Measurements from ENCODE around the gene TLL2. TPM values are rescaled to one million over a fixed set of nuclear protein-coding genes. Genes with fewer than 3 reads are reported as not detected.
A peak's percentile ranks its signal among the peaks of the same experiment; 100 is the strongest.

The TLL2 gene
- total and polyA plus RNA-seq, 4 donors = 0.12 to 0.36 TPM; not detected in 2

DNA sequence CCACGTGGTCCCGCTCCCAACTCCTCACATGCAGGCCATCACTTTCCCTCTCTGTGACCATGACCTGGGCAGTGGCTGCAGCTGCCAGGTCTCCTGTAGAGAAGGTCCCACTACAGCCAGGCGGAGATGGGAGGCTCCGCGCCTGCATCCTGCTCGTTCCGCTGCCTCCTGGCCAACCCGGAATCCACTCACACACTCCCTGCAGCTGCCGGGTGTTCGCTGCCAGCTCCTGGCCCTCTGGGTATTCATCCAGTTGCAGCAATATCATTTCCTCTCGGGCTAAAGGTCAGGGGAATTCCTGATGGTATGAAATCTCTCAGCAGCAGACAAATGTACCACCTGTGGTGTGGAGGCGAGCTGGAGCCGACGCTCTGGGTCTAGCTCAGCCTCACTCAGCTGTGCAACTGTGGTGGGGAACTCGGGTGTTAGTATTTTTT lies 65.7 kb downstream of the TLL2 start:
- intact Hi-C loops (cut with DNase I) = no loop called here
- Histone ChIP-seq H3K27ac (ENCODE audit: low read depth in 1 of 2, low read length in 2 of 2) (no peak overlapping the region), H3K36me3 (ENCODE audit: control insufficient read depth in 1 of 2, insufficient read depth in 2 of 2, low read length in 1 of 2) (no peaks in the 10 kb centered on the region), H3K4me3 (ENCODE audit: low read length in 2 of 2) (no peak overlapping the region), H3K4me1 (ENCODE audit: control insufficient read depth in 1 of 2, insufficient read depth in 2 of 2, low read length in 2 of 2) (no peaks in the 10 kb centered on the region), H3K9me3 (ENCODE audit: control insufficient read depth, low read length) (no peaks in the 10 kb centered on the region), H3K27me3 (ENCODE audit: control insufficient read depth in 1 of 2, insufficient read depth in 2 of 2, low read length in 1 of 2) (peaks cover 0 to 2% of the 10 kb centered on the region in 2 donors)
- WGBS, 2 donors = 75 to 76% methylated on average over 15 of the region's 15 CpGs
- DNase-seq (no peak), ATAC-seq (ENCODE audit: low FRiP score) (peak; percentile 59)

DNA sequence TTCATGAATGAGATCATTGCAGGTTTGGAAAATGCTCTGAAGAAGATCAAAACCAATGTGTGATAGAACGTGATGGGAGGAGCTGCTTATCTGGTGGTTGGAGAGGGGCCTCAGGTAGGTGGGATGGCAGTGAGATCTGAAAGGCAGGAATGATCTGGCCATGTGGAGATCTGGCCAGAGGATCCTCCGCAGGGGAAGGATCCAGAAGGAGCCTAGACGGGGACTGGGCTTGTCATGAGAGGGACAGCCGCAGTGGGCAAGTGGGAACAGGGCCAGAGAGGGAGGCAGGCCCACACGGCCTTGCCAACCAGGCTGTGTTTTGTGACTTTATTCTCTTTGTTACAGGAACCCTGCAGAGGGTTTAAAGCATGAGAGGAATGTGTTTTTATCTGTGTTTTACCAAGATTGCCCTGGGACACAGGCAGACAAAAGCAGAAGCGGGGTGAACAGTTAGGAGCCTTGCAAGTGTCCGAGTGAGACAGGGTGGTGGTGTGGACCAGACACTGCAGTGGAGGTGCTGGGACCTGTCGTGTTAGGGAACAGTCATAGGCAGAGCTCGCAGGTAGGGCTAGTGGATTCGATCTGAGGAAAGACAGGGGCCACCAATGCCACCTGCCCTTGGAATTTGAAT lies 66.6 kb downstream of the TLL2 start:
- no peak overlapping the region for H3K27ac ChIP-seq (ENCODE audit: low read depth in 1 of 2, low read length in 2 of 2)
- no peaks in the 10 kb centered on the region for H3K36me3 ChIP-seq (ENCODE audit: control insufficient read depth in 1 of 2, insufficient read depth in 2 of 2, low read length in 1 of 2)
- 59 to 62% methylated on average over 10 of the region's 10 CpGs for WGBS, 2 donors
- peaks cover 0 to 2% of the 10 kb centered on the region in 2 donors for H3K27me3 ChIP-seq (ENCODE audit: control insufficient read depth in 1 of 2, insufficient read depth in 2 of 2, low read length in 1 of 2)
- intact Hi-C loops (cut with DNase I) = no loop called here
- H3K4me1 ChIP-seq (ENCODE audit: control insufficient read depth in 1 of 2, insufficient read depth in 2 of 2, low read length in 2 of 2) = no peaks in the 10 kb centered on the region
- no peak for DNase-seq
- no peaks in the 10 kb centered on the region for H3K9me3 ChIP-seq (ENCODE audit: control insufficient read depth, low read length)
- no peak overlapping the region for H3K4me3 ChIP-seq (ENCODE audit: low read length in 2 of 2)
- ATAC-seq (ENCODE audit: low FRiP score) = no peak

DNA sequence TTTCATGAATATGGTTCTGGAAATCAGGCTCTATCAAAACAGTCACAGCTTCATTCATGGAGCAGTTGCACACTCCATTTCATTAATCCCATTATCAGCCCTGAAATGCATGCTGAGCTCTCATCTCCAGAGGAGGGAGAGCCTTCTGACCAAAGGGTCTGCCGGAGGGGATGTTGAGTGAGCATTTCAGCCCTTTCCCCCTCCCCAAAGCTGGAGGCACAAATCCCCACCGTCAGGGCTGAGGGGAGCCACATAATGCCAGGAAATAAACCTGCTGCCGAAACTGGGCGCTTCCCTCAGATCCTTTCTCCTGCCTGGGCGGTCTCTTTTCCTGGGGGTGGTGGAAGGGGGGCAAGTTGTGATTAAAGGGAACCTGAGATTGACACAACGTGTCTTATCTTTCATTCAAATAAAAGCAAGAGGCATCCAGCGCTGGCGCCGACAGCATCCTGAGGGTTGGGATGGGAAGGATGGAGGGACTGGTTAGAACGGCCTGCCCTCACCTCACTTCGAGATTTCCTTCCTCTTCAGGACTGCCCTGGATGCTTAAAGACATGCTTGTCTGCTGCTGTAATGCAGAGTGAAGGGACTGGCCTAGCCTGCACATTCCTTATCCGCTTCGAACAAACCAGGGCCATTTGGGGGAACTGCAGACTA lies 71.6 kb downstream of the TLL2 start:
- no peaks in the 10 kb centered on the region for H3K9me3 ChIP-seq (ENCODE audit: control insufficient read depth, low read length)
- no peaks in the 10 kb centered on the region for H3K4me1 ChIP-seq (ENCODE audit: control insufficient read depth in 1 of 2, insufficient read depth in 2 of 2, low read length in 2 of 2)
- ATAC-seq (ENCODE audit: low FRiP score) = no peak
- no peaks in the 10 kb centered on the region for H3K36me3 ChIP-seq (ENCODE audit: control insufficient read depth in 1 of 2, insufficient read depth in 2 of 2, low read length in 1 of 2)
- 57 to 64% methylated on average over 13 of the region's 13 CpGs for WGBS, 2 donors
- H3K4me3 ChIP-seq (ENCODE audit: low read length in 2 of 2) = no peak overlapping the region
- DNase-seq = no peak
- intact Hi-C loops (cut with DNase I) = no loop called here
- H3K27ac ChIP-seq (ENCODE audit: low read depth in 1 of 2, low read length in 2 of 2) = no peak overlapping the region
- no peaks in the 10 kb centered on the region for H3K27me3 ChIP-seq (ENCODE audit: control insufficient read depth in 1 of 2, insufficient read depth in 2 of 2, low read length in 1 of 2)

GRCh38 chr10:96441322-96441885 lies 72.3 kb downstream of the TLL2 start:
- ATAC-seq (ENCODE audit: low FRiP score) = no peak
- H3K27ac ChIP-seq (ENCODE audit: low read depth in 1 of 2, low read length in 2 of 2) = no peak overlapping the region
- intact Hi-C loops (cut with DNase I) = no loop called here

GRCh38 chr10:96440361-96441292 lies 73.1 kb downstream of the TLL2 start:
- no peaks in the 10 kb centered on the region for H3K27me3 ChIP-seq (ENCODE audit: control insufficient read depth in 1 of 2, insufficient read depth in 2 of 2, low read length in 1 of 2)
- no peaks in the 10 kb centered on the region for H3K4me1 ChIP-seq (ENCODE audit: control insufficient read depth in 1 of 2, insufficient read depth in 2 of 2, low read length in 2 of 2)
- ATAC-seq (ENCODE audit: low FRiP score) = no peak
- DNase-seq = no peak
- no peak overlapping the region for H3K27ac ChIP-seq (ENCODE audit: low read depth in 1 of 2, low read length in 2 of 2)
- H3K36me3 ChIP-seq (ENCODE audit: control insufficient read depth in 1 of 2, insufficient read depth in 2 of 2, low read length in 1 of 2) = no peaks in the 10 kb centered on the region
- no peak overlapping the region for H3K4me3 ChIP-seq (ENCODE audit: low read length in 2 of 2)
- WGBS, 2 donors = 49 to 52% methylated on average over 10 of the region's 10 CpGs
- intact Hi-C loops (cut with DNase I) = no loop called here
- H3K9me3 ChIP-seq (ENCODE audit: control insufficient read depth, low read length) = no peaks in the 10 kb centered on the region

More at GRCh38 chr10:96441322-96441885, 72.3 kb downstream of the TLL2 start:
- H3K36me3 ChIP-seq (ENCODE audit: control insufficient read depth in 1 of 2, insufficient read depth in 2 of 2, low read length in 1 of 2) = no peaks in the 10 kb centered on the region
- H3K9me3 ChIP-seq (ENCODE audit: control insufficient read depth, low read length) = no peaks in the 10 kb centered on the region
- H3K4me1 ChIP-seq (ENCODE audit: control insufficient read depth in 1 of 2, insufficient read depth in 2 of 2, low read length in 2 of 2) = no peaks in the 10 kb centered on the region
- DNase-seq = no peak
- no peak overlapping the region for H3K4me3 ChIP-seq (ENCODE audit: low read length in 2 of 2)
- 68 to 71% methylated on average over 10 of the region's 10 CpGs for WGBS, 2 donors
- H3K27me3 ChIP-seq (ENCODE audit: control insufficient read depth in 1 of 2, insufficient read depth in 2 of 2, low read length in 1 of 2) = no peaks in the 10 kb centered on the region

- intact Hi-C loops (cut with DNase I) = no loop called here
- no peak overlapping the region for H3K27ac ChIP-seq (ENCODE audit: low read depth in 1 of 2, low read length in 2 of 2)
- ATAC-seq (ENCODE audit: low FRiP score) (no peak), DNase-seq (no peak)
- no peaks in the 10 kb centered on the region for H3K36me3 ChIP-seq (ENCODE audit: control insufficient read depth in 1 of 2, insufficient read depth in 2 of 2, low read length in 1 of 2)
- H3K4me1 ChIP-seq (ENCODE audit: control insufficient read depth in 1 of 2, insufficient read depth in 2 of 2, low read length in 2 of 2) = no peaks in the 10 kb centered on the region
- no peak overlapping the region for H3K4me3 ChIP-seq (ENCODE audit: low read length in 2 of 2)
- 35 to 39% methylated on average over 2 of the region's 2 CpGs for WGBS, 2 donors
- H3K27me3 ChIP-seq (ENCODE audit: control insufficient read depth in 1 of 2, insufficient read depth in 2 of 2, low read length in 1 of 2) = no peaks in the 10 kb centered on the region
- H3K9me3 ChIP-seq (ENCODE audit: control insufficient read depth, low read length) = no peaks in the 10 kb centered on the region
These were observed 74.0 kb downstream of the TLL2 start for GRCh38 chr10:96439725-96440124.

GRCh38 chr10:96436035-96436434 lies 77.7 kb downstream of the TLL2 start:
- Histone ChIP-seq H3K4me1 (ENCODE audit: control insufficient read depth in 1 of 2, insufficient read depth in 2 of 2, low read length in 2 of 2) (no peaks in the 10 kb centered on the region), H3K9me3 (ENCODE audit: control insufficient read depth, low read length) (no peaks in the 10 kb centered on the region), H3K36me3 (ENCODE audit: control insufficient read depth in 1 of 2, insufficient read depth in 2 of 2, low read length in 1 of 2) (no peaks in the 10 kb centered on the region), H3K4me3 (ENCODE audit: low read length in 2 of 2) (no peak overlapping the region), H3K27ac (ENCODE audit: low read depth in 1 of 2, low read length in 2 of 2) (no peak overlapping the region), H3K27me3 (ENCODE audit: control insufficient read depth in 1 of 2, insufficient read depth in 2 of 2, low read length in 1 of 2) (no peaks in the 10 kb centered on the region)
- DNase-seq (no peak), ATAC-seq (ENCODE audit: low FRiP score) (no peak)
- intact Hi-C loops (cut with DNase I) = no loop called here

GRCh38 chr10:96431211-96431970 lies 82.3 kb downstream of the TLL2 start:
- Histone ChIP-seq H3K4me1 (ENCODE audit: control insufficient read depth in 1 of 2, insufficient read depth in 2 of 2, low read length in 2 of 2) (no peaks in the 10 kb centered on the region), H3K9me3 (ENCODE audit: control insufficient read depth, low read length) (peaks cover 2% of the 10 kb centered on the region), H3K27me3 (ENCODE audit: control insufficient read depth in 1 of 2, insufficient read depth in 2 of 2, low read length in 1 of 2) (peaks cover 0 to 2% of the 10 kb centered on the region in 2 donors), H3K36me3 (ENCODE audit: control insufficient read depth in 1 of 2, insufficient read depth in 2 of 2, low read length in 1 of 2) (no peaks in the 10 kb centered on the region), H3K27ac (ENCODE audit: low read depth in 1 of 2, low read length in 2 of 2) (no peak overlapping the region), H3K4me3 (ENCODE audit: low read length in 2 of 2) (no peak overlapping the region)
- intact Hi-C loops (cut with DNase I) = no loop called here
- no peak for DNase-seq
- ATAC-seq (ENCODE audit: low FRiP score) = no peak
- 73% methylated on average over 15 of the region's 15 CpGs for WGBS, 2 donors
